LoVo (cell line): Measurements from ENCODE around the gene TBPL2.
"Not testable (repeated sequence)": the region's sequence is repeated elsewhere in the genome, so short reads cannot be mapped to it uniquely, and the experiment has no call there.

Experiments
- DNase-seq: peaks from one replicate; pipeline ENCODE4 v3.0.0-alpha.2; 2016; ENCODE audit warnings: low spot score

The TBPL2 gene

DNA sequence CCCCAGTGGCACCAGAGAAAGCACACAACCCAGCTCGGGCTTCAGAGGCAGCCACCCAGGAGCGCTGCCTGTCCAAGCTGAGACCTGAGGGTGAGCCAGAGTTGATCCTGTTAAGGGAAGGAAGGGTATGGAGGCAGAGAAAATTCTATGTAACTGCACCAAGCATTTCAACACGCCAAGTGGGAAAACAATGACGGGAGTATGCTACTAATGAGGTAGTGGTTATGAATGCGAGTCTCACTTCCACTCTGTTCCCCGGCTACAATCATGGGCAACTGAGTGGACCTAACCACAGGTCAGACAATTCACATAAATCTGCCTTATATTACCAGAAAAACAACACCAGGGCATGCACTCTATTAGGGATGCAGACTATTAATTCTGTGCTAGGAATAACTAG, 38.7 kb downstream of the TBPL2 start:
- DNase-seq = no peak

DNA sequence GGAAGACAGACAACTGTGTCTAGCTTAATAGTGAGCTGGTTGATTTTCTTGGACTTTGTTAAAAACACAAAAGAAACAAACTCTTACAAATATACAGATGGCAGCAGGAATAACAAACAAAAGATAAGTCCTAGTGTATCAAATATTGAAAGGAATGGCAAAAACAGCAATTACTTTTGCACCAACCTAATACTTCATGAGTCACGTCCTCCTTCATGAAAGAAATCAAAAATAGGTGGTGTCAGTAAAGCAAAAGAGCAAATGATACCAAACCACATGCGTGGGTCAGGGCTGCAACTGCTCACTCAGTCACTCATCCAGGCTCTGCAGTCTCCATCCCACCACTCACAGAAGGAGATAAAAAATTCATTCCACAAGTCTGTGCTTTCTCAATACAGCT, 40.6 kb downstream of the TBPL2 start:
- DNase-seq = no peak

DNA sequence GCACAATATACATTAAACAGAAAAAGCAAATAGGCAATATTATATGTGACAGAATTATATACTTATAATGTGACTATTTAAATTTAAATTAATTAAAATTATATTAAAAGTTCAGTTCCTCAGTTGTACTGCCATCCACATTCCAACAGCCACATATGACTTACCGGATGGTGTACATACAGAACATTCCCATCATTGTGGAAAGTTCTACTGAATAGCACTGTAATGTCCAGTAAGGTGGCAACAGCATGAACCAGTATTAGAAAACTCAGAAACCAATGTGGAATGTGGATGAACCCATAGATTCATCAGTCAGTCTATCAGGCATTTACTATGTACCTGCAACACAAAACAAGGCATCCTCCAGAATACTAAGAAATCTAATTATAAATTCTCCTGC, 41.2 kb downstream of the TBPL2 start:
- no peak for DNase-seq

DNA sequence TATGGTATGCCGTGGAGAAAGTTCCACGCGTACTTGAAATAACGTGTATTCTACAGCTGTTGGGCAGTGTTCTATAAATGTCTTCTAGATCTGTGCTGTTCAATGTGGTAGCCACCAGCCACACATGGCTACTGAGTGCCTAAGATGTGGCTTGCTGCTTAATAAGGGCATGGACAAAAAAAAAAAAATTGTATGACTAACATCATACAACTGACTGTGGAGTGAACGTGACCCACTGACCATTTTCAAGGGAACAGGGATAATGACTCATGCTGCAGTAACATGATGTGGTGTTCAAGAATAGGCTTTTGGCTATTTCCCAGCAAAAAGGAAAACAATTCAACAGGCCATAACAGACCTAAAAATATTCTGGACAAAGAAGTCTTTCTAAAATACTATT, 41.7 kb downstream of the TBPL2 start:
- no peak for DNase-seq

DNA sequence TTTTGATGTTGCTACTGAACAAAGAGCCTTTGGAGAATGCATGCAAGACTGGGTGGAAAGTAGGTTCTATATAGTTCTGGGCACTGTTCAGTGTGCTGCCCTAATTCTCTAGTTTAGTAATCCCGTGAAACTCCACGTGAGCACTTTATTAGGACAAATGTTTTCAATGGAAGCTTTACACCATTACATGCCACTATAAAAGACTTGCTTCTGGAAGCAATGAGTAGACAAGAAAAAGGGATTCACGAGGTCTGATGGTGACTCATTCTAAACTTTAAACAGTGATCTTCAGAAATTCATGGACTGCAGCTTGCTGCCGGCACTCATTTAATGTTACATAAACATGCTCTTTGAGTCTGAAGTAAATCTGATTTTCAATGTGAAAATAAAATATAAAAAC, 51.1 kb downstream of the TBPL2 start:
- no peak for DNase-seq

DNA sequence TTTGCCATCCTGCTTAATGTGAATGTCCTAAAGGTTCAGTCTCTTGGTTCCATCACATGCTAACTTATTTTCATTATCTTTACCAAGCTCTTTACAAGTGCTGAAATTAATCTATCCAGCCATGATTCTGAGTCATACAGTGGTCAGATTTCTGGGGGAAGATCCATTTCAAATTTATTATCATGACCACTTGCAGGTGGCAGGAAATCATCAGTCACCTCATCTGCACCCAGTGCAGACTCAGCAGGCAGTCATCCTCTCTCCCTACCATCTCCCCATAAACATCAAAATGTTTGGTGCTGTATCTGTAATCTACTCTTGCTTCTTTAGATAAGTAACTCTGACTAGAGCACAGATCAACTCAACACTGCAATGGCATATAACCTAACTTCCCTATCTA, 52.3 kb downstream of the TBPL2 start:
- no peak for DNase-seq

DNA sequence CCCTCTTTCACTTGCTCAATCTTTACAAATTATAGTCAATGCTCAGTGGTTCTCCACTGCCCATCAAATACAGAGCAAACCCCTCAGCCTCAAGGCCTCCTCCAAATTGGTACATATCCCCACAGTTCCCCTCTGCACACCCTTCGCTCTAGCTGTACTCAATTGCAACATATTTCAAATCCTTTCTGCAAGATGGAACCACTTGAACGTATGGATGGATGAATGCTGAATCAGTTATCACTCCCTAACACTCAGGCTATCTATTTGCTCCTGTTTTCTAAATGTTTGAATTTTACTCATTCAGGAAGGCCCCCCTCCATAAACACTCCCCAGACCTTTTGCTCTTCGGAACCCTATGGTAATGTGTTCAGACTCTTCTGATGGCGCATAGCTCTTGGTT, 53.3 kb downstream of the TBPL2 start:
- no peak for DNase-seq

DNA sequence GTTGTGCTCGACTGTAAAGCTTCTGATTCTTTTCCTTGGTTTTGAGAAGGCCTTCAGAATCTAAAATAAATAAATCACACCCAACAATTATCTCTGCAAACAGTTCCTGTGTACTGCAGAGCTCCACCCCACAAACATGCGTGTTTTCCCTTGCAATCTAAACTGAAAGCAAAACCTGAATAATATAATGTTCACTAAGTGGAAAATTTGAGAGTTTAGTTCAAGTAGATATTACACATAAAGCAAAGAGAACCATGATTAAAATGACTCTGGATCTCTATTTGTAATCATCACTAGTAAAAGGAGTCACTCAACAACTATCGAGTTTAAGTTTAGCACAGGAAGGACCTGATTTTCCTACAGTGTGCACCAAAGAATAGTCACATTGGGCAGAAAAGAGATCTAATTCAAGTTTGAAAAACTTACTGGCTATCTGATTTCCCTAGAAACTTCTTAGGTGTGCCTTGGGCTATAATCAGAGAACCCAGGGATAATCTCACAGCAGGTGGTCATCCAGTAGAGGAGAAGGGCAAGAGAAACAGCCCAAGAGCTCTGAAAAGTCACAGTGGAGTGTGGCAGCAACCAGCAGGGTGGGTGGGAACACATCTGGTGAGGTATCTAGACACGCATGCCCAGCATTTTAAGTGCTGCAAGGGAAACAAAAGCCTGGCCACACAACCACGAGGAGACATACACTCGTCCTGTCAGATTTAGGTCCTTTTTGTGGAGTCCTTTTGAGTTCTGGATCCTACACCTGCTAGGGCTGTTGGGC, 54.2 kb downstream of the TBPL2 start:
- DNase-seq = peak; percentile 24

DNA sequence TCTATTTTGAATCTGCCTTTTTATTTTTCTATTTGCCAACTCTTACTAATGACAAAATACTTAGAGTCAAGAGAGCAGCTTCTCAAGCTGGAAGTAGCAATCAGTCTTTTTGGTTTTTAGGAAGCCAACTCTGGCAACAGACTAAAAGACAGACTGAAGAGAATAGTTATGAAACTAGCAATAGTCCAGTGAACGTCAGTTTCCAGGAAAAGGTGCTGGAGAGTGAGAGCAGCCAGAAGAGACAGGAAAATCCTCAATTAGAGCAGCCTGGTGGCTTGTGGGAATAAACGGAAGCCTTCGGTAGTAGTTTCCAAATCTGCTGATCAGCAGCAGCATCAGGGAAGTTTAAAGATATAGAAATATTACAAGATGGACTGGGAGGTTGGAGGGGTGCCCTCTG, 55.9 kb downstream of the TBPL2 start:
- no peak for DNase-seq

DNA sequence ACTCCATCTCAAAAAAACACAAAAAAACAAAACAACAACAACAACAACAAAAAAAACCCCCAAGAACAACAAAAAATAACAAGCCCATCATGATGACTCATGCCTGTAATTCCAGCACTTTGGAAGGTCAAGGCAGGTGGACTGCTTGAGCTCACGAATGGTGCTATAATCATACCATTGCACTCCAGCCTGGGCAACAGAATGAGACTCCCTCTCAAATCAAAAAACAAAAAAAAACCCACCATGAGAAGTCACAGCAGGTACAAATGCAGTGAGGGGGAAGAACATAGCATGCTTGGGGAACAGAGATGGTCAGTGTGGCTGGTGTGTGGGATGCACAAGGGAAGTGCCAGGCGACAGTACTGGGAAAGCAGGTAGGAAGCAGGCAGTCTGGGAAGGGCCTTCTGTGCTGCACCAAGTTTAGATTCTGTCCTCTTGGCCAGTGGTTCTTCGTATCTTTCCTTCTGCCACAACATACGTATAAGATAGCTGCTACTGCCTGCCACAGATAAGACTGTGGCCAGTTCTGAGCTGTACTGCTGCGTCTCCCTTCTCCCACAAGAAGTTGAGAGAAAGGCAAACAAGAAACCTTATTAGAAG, 56.8 kb downstream of the TBPL2 start:
- no peak for DNase-seq

DNA sequence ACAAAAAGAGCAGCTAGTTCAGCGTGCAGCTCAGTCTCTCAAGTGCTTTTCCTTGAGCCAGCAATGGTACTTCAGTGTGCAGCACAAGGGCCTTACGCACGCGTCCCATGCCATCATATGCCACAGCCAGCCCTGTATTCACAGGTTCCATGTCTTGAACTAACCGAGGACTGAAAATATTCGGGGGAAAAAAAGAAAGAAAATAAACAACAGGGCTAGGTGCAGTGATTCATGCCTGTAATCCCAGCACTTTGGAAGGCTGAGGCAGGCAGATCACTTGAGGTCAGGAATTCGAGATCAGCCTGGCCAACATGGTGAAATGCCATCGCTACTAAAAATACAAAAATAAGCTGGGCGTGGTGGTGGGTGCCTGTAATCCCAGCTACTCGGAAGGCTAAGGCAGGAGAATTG, 57.4 kb downstream of the TBPL2 start:
- not testable (repeated sequence) for DNase-seq

DNA sequence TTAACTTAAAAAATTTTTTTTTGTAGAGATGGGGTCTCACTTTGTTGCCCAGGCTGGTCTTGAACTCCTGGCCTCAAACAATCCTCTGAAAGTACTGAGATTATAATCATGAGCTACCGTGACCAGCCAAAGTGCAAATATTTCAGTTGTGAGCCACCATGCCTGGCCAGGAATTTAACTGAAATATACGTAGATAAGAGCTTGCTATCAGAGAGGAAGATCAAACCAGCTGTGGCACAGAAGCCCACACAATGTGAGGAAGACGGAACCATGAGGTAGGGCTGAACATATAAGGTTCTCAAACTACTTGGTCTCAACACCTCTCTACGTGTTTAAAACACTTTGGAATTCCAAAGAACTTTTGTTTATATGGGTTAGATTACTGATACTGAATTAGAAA, 57.9 kb downstream of the TBPL2 start:
- no peak for DNase-seq

DNA sequence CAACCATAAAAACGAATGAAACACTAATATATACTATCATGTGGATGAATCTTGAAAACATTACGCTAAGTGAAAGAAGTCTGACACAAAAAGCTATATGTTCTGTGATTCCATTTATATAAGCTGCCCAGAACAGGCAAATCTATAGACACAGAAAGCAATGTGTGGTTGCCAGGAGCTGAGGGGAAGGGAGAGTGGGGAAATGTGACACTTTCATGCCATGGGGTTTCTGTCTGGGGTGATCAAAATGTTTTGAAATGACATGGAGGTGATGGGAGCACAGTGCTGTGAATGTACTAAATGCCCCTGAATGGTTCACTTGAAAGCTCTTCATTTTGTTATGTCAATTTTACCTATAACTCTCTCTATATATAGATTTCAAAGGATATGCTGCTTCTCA, 58.9 kb downstream of the TBPL2 start:
- DNase-seq = no peak

DNA sequence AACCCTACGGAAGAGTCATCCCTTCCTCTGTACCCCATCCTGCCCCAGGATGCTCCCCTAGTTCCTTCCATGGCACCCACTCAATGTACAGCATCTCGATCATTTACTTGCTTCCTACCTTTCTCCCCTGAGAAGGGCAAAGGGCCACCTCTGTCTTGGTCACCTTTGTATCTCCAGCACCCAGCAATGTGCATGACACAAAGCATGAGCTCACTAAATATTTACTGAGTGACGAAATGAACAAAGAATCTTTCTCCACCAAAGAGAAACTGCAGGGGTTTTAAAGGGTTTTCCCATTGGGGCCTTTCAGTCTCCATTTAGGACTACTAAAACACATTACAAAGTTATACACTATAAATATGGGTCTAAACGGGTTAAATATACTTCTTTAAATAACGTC, 59.4 kb downstream of the TBPL2 start:
- DNase-seq = no peak

DNA sequence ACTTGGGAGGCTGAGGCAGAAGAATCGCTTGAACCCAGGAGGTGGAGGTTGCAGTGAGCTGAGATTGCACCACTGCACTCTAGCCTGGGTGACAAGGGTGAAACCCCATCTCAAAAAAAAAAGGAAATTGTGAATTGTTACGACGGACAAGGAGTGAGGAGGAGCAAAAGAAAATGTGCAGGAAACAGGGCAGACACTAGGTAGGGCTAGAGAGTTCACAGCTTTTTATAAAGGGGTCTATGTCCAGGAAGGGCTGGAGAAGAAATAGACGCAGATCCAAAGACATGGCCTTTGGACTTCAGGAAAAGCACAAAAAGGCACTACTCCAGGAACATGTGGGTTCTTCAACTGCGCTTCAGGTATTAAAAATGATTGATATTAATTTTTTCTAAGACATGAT, 63.2 kb downstream of the TBPL2 start:
- no peak for DNase-seq

DNA sequence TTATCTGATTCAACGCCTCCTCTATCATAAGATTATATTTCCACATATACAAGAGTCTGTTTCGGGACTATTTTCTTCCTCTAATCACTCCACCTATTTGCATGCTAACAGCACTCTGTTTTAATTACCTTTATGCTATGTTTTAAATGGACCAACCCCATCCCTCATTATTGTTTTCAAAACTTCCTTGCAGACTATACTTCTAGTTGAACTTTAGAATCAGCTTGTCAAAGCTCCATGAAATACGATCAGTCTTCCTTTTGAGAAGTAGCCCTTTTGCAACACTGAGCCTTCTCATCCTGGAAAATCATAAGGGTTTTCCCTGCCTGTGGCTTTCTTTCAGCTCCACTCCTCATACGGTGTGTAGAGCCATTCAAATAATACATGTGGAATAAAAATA, 65.6 kb downstream of the TBPL2 start:
- no peak for DNase-seq

DNA sequence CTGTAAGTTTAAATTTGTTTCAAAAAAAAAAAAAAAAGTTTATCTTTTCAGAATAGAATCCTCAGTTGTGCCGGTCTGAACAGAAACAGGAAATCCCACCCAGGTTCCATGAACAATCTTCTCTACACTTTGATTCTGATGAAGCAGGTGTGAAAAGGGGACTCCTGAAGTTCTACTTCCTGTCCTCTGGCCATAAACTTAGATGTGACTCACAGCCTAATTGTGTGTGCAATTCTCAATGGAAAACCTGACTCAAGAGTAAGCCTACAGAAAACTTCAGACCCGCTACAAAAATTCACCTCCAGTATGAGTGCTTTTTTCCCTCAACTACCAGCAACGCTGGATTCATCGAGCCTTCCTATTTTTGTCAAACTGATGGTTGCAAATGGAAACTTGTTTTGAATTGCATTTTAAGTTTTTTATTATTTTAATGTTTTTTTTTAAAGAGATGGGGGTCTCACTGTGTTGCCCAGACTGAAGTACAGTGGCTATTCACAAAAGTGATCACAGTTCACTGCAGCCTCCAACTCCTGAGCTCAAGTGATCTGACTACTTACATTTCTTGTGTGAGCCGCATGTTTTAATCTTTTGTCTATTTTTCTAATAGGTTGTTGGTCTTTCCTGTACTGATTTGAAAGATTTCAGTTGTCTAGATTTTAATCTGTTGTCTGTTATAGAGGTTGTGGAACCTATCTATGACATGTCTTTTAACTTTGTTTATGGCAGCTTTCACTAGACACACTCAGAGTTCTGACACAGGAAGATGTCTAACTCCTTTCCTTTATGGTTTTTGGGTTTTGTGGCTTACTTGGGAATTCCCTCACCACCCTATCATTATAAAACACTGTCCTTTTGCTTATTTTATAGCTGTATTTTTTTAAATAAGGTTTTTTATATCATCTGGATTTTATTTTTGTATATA, 66.4 kb downstream of the TBPL2 start:
- DNase-seq = peak; percentile 30

DNA sequence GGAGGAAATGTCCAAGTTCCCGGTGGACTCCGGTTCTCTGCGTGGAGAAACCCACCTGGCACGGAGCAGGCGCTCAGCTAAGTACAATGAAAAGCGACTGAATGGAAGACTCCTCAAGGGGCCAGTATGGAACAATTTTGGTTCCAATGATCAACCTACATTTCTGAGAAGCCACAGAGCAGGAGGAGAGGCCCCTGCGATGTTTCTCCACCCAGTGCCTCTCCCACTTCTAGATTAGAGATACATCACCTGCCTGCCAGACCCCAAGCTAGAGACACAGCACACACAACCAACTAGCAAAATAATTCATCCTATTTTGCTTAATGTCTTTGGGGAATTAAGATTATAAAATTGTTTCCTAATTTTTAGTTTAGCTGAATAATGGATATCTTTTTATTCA, 67.6 kb downstream of the TBPL2 start:
- no peak for DNase-seq

DNA sequence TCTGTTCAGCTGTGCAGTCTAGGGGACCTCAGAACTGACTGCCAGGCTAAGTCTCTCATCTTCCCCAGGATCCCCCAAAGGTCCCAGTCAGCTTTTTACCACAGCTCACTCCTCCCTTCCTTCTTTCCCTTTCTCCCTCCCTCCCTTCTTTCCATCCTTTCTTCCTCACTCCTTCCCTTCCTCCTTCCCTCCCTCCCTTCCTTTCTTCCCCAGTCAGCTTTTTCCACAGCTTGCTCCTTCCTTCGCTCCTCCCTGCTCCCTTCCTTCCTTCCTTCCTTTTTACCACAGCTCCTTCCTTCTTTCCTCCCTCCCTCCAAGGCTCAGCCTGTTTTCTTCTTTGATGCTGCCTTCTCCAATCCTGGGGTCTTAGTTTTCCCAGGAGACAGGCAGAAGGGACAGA, 68.0 kb downstream of the TBPL2 start:
- no peak for DNase-seq

DNA sequence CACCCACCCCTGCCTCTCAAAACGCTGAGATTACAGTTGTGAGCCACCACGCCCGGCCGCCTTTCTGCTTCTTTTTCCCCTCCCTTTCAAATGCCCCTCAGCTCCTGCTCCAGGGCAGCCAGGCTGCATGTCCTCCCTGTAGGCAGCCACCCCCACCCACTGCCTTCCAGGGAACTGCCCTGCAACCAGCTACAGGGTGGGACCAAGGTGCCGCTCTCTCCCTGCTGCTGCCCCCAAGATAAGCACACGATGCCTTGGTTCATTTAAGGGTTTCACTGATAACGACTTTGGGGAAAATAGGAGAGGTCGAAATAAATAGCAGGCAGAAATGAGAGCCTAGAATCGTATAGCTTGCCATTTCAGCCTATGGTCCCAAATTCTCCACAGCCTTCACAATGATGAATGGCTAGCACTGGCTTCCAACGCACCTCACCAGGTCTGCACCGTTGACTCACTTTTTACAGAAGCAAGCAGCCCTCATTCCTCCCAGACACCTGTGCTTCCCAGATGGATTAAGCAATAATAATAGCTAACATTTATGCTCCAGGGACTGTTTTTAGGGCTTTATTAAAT, 69.4 kb downstream of the TBPL2 start:
- no peak for DNase-seq

DNA sequence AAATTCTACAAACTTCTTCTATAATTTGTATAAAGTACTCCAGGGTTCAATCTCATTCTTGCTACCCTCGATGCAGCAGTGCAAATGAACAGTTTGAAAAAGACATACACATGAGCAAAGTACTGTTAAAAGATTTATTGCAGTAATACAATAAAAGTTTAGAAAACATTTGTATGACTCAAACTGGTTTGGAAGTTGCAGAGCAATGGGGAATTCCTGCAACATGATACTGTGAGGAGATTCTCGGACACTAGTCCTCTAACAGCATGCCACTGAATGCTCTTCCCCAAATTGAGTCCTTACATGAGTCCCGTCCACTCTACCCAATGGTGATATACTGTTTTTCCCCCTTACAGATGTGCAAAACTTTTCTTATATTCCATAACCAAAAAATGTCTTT, 74.1 kb downstream of the TBPL2 start:
- DNase-seq = no peak
